Left forelimb (tissue), 1 donor: Measurements from ENCODE around the gene GPATCH8.
"Not testable (repeated sequence)": the region's sequence is repeated elsewhere in the genome, so short reads cannot be mapped to it uniquely, and the experiment has no call there.

Source experiments
- DNase-seq: peaks from one replicate; pipeline ENCODE4 v3.0.0-alpha.2; 2018; ENCODE audit warnings: low spot score

The GPATCH8 gene

DNA sequence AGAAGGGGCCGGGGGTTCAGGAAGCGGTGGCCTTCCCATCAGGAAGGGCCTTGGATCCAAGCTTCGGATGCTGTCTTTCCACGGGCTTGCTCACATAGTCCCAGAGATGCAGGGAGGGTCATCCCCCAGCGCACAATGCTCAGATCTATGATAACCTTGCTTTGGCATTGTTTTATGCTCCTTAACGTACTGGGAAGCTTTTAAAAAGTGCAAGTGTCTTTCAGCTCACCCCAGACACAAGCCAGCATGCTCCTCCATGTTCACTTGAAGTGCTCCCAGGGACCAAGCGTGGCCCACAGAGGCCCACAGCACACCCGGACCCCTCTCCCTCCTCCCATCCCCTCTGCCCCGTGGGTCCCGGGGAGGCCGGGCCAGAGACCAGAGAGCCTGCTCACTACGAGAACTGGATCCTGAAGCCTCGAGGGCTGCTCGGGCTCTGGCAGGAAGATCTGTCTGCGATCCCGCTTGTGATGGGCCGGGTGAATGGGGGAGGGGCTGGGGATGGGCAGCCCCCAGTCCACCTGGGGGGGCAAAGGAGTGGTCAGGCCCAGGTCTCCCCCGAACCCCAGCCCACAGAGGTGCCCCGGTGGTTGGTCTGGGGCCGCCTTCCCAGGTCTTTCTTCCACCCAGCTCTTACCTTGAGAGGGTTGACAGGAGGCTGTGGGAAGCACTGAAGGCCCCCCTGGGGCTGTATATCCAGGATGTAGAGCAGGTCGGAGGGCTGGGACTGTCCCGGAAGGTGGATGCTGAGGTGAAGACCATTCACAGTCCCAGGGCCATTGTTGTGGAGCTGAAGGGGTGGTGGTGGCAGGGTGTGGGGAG, 127.8 kb downstream of the GPATCH8 start:
- no peak for DNase-seq

DNA sequence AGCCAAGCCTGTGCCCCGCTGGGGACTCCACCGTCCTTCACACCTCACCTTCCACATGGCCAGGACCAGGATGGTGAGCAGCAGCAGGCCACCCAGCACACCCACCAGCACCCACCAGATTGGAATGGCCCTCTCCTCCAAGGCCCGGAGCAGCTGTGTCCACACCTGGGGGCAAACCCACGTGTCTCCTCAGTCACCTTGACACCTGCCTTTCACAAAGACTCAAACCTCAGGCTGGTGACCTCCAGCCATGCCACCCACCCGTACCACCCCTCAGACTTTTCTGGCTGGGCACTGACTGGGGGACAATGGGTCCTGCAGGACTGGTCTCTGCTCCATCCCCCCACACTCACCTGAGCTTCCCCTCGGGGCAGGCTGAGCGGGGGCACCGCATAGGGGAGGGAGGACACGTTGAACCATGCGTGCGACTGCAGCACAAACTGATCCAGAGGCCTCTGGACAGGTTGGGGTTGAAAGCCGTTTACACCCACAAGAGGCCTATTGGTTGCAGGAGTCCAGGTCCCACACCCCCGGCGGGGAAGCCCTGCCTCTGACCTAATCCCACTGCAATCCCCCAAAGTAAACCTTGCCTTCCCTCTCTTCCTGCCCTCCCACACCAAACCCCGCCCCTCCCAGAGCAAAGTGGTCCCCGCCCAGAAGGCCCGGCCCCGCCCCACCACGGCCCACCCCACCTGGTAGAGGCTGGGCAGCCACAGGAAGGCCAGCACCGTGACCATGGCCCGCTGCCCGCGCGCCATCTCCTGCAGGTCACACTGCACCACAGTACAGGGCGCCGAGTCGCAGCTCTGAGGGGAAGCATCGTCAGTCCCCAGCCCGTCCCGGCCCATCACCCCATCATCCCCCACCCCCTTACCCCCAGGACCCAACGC, 128.7 kb downstream of the GPATCH8 start:
- no peak for DNase-seq

DNA sequence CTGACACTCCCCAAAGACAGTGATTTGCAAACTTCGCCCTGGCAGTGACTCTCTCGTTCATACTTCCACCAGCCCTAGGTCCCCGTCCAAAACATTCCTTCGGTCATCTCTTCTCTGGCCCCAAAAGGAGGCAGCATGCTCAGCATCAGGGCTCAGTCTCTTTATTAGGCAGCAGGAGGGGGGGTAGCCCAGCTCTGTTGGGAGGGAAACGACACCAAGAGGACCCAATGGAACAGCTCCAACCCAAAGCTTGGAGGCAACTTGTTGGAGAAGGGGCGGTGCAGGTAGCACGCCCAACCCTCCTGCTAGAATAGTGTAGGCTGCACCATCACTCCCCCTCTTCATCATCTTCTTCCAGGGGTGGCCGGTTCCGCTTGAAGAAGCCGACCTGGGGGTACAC, 131.2 kb downstream of the GPATCH8 start:
- DNase-seq = no peak

DNA sequence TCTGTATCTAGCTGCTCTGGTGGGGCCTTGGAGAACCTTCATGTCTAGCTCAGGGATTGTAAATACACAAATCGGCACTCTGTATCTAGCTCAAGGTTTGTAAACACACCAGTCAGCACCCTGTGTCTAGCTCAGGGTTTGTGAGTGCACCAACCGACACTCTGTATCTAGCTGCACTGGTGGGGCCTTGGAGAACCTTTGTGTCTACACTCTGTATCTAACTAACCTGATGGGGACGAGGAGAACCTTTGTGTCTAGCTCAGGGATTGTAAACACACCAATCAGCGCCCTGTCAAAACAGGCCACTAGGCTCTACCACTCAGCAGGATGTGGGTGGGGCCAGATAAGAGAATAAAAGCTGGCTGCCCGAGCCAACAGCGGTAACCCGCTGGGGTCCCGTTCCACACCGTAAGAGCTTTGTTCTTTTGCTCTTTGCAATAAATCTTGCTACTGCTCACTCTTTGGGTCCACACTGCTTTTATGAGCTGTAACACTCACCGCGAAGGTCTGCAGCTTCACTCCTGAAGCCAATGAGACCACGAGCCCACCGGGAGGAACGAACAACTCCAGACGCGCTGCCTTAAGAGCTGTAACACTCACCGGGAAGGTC, 133.7 kb downstream of the GPATCH8 start:
- not testable (repeated sequence) for DNase-seq

DNA sequence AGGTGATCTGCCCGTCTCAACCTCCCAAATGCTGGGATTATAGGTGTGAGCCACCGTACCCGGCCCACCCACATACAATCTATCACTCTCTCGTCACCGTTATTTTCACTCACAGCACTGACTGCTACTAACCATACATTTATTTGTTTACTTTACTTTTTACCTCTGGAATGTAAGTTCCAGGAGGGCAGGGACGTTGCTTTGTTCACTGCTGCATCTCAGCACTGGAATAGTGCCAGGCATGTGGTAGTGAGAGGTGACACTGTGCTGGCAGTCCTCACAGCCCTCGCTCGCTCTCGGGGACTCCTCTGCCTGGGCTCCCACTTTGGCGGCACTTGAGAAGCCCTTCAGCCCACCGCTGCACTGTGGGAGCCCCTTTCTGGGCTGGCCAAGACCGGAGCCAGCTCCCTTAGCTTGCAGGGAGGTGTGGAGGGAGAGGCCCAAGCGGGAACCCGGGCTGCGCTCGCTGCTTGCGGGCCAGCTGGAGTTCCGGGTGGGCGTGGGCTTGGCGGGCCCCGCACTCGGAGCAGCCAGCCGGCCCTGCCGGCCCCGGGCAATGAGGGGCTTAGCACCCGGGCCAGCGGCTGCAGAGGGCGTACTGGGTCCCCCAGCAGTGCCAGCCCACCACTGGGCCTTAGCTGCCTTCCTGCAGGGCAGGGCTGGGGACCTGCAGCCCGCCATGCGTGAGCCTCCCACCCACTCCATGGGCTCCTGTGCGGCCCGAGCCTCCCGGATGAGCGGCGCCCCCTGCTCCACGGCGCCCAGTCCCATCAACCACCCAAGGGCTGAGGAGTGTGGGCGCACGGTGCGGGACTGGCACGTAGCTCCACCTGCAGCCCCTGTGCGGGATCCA, 134.6 kb downstream of the GPATCH8 start:
- DNase-seq = not testable (repeated sequence)

- DNase-seq = no peak
Observed at GRCh38 chr17:44367231-44367979, 135.8 kb downstream of the GPATCH8 start.

- not testable (repeated sequence) for DNase-seq
Observed at GRCh38 chr17:44365051-44365450, 138.2 kb downstream of the GPATCH8 start.

GRCh38 chr17:44363613-44364159, 139.5 kb downstream of the GPATCH8 start, which contains the start of gene FAM171A2:
Gene FAM171A2 (minus strand): TSS chr17:44363853. CDS start chr17:44363714, 139 bp downstream.
- DNase-seq = peak; percentile 88

DNA sequence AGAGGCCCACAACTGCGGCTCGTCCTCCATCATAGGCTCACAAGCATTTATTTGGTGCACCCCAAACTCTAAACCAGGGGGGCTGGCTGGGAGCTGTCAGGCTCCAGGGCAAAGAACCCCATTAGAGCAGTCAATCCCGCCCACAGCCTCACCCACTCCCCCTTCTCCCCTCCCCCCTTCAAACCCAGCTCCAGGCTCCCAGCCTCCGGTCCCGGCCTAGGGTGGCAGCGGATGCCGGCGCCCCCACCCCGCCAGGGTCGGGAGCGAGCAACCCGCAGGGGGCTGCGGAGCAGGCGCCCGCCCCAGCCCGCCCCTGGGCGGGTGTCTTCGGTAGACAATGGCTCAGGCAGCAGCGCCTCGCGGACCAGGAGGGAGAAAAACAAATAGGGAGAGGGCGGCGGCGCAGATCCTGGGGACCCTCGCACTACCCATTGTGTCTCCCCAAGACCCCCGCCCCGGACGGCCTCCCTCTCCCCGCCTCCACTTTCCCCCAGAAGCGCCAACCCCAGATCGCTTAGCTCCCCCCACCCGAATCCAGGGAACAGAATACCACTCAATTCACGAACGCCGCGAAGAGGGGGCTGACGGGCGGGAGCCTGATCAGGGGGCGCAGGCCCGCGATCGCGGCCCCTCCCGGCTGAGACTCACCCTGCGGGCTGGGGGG, 140.1 kb downstream of the GPATCH8 start:
- no peak for DNase-seq

DNA sequence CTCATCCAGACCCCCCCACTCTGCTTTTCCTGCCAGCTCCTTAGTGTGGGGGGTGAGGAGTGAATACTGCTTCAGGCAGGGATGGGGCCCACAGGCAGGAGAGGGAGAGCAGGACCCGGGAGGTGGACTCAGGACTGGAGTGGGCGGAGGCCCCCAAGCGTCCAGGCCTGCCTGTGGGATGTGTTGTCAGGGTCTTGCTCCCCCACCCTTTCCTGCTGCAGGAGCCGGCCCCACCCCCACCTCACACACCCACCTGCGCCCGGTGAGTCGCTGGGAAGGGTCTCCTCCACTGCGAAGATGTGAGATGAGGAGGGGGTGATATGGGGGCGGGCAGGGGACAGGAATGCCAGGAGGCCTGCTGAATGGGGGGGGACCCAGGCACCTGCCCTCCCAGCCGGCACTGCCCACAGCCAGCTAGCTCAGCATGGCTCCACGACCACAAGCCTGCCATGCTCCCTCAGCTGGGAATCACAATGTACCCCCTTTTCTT, 140.7 kb downstream of the GPATCH8 start:
- no peak for DNase-seq

DNA sequence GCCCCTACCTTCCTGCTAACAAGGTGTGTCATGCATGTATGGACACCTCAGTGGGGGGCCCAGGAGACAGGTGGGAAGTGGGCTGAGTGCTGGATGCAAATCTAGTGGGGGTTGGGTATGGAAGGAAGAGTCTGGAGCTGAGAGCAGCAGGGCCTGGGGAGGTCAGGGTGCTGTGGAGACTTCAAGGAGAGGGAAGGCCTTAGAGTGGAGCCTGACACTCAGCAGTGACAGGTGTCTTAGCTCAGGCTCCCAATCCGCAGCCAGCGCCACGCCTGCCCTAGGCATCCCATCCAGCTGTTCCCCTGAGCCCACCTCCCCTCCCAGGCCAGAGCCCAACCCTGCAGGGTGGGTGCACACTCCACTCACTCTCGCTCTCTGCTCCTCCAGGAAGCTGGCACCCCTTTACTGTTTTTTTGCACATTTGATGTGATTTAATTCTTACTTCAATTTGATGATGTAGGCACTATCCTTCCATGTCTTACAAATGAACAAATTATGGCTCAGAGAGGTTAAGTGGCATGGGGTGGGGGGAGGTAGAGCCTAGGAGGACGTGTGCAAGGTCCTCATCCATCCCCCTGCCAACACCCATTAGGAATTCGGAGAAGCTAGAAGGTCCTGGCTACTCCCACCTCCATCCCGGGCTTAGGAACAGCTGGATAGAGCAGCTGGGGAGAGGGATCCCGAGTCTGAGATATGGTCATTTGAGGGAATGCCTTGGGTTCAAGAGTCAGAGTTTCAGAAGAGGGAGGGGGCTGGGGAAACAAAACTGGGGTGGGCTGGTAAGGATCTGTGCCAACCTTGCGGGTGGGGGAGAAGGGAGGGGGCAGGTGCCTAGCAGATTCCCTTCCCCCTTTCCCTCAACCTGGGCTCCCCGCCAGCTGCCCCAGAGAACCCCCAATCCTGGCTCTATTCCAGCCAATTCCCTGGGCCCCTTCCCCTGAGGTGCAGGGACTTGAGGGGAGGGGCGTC, 141.6 kb downstream of the GPATCH8 start:
- no peak for DNase-seq

- DNase-seq = no peak
Observed at GRCh38 chr17:44360826-44361225, 142.4 kb downstream of the GPATCH8 start.

DNA sequence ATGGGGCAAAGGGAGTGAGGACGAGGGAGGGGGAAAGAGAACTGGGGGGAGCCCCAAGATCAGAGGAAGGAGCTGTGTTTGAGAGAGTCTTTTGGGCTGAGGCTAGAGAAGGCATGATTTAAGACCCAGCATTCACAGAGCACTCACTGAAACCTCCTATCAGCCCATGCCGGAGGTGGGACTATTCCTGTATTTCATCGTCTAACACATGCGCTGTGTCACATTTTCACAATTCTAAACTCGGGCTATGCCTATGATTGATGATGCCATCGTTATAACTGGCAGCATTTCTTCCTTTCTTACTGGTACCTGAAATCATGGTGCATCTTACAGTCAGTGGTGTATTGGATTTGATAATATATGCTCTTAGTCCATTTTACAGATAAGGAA, 143.1 kb downstream of the GPATCH8 start:
- DNase-seq = no peak

DNA sequence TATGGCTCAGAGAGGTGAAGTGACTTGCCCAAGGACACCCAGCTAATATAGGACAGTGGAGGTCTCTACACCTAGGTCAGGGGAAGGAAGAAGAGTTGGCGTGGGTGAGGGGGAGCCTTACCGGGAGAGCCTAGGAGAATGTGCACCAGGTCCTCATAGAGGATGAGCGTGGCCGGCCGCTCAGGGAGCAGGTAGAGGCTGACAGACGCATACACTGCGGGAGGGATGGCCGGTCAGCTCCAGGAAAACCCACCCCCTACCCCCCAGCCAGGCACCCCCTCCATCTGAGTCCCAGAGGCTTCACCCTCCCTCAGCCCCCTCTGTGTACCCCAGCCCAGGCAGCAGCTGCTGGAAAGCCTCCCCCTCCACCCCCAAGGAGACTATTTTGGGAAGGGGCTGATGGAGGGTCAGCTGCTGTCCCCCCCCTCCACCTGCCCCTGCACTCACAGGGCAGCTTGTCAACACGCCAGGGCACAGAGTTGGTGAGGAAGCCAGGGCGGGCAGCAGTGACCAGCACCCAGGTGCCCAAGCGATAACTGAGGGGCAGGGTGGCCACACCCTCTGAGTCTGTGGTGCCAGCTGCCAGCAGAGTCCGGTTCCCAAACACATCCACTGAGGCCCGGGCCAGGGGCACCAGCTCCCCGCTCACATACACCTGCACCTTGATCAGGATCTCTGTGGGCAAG, 143.6 kb downstream of the GPATCH8 start:
- no peak for DNase-seq

DNA sequence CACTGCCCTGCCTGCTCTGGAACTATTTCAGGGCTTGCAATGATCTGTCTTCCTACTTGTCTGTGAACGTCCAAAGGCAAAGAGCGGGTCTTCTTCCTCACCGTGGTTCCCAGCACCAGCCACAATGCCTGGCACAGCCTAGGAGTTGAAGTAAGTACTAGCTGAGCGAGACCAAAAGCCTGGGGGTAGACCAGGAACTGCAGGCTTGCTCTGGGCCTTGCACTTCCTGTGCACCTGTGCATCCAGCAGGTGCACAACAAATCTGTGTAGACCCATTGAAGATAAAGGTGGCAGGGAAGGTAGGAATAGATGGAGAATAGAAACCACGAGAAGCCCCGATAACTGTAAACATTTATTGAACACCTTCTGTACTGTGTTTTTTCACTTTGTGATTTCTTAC, 144.2 kb downstream of the GPATCH8 start:
- no peak for DNase-seq

GRCh38 chr17:44358066-44358465, 145.1 kb downstream of the GPATCH8 start:
- no peak for DNase-seq

- no peak for DNase-seq
Observed at GRCh38 chr17:44356241-44356640, 147.0 kb downstream of the GPATCH8 start.

GRCh38 chr17:44355642-44356099, 147.5 kb downstream of the GPATCH8 start:
- DNase-seq = no peak
